ENCODE data around the gene ARPC2. TPM values are rescaled to one million over a fixed set of nuclear protein-coding genes. Genes with fewer than 3 reads are reported as not detected.

The ARPC2 gene
- total RNA-seq, 2 donors from 2014 or later = 567 to 656 TPM

- DNase-seq (ENCODE audit: low spot score in 2 of 2) (no peak), ATAC-seq (peak in 1 of 2 donors; percentile 3)
- H3K9me3 Mint-ChIP-seq = no peaks in the 10 kb centered on the region
- no peaks in the 10 kb centered on the region for H3K36me3 Mint-ChIP-seq
- H3K27ac Mint-ChIP-seq = peak within 1 kb of the TSS; percentile 68 to 73
Observed at GRCh38 chr2:218260742-218261422, 43.9 kb downstream of the ARPC2 start, which contains the start of gene GPBAR1. Gene GPBAR1, plus strand, starts transcription at chr2:218261015. Its CDS starts 1,710 bp downstream, at chr2:218262725.

DNA sequence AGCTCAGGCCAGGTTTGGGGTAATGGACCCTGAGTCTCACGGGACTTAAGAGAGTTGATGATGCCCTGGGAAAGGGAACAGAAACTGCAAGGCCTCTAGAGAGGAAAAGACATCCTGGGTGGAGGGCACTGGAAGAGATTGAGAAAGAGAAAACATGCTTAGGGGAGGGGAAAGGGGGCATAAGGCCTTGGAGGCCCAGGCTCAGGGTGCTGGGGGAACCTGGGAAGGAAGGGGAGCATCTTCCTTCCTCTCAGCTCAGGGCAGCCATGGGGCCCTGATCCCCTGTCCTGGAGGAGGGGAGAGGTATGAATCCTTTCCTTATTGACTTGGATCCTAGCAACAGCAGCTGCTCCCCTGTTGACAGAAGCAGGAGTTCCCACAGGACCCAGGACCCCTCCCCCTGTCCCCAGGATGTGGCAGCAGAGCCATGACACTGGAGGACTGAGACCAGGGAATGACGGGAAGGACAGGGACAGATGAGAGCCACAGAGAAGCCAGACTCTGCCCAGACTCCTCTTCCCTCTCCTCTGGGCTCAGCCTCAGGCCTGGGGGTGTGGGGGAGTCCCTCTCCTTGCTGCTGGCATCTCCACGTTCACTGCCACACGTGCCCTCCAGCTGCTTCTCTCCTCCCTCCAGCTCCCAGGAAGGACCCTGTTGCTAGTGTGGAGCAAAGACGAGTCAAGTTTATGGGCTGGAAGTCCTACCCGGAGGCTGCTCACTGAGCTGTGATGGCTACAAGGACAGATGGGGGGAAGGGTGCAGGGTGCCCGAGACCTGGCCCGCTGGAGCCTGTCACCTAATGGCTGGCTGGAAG lies 44.6 kb downstream of the ARPC2 start:
- no peaks in the 10 kb centered on the region for H3K36me3 Mint-ChIP-seq
- no peaks in the 10 kb centered on the region for H3K9me3 Mint-ChIP-seq
- ATAC-seq (no peak), DNase-seq (ENCODE audit: low spot score in 2 of 2) (no peak)
- H3K27ac Mint-ChIP-seq = peak overlapping the region in 1 of 2 donors; percentile 73

- H3K9me3 Mint-ChIP-seq = no peaks in the 10 kb centered on the region
- peak overlapping the region in 1 of 2 donors; percentile 29 for H3K27ac Mint-ChIP-seq
- DNase-seq (ENCODE audit: low spot score in 2 of 2) = no peak
- H3K36me3 Mint-ChIP-seq = peaks cover 0 to 2% of the 10 kb centered on the region in 2 donors
- ATAC-seq = no peak
Observed at GRCh38 chr2:218262237-218262600, 45.2 kb downstream of the ARPC2 start.

DNA sequence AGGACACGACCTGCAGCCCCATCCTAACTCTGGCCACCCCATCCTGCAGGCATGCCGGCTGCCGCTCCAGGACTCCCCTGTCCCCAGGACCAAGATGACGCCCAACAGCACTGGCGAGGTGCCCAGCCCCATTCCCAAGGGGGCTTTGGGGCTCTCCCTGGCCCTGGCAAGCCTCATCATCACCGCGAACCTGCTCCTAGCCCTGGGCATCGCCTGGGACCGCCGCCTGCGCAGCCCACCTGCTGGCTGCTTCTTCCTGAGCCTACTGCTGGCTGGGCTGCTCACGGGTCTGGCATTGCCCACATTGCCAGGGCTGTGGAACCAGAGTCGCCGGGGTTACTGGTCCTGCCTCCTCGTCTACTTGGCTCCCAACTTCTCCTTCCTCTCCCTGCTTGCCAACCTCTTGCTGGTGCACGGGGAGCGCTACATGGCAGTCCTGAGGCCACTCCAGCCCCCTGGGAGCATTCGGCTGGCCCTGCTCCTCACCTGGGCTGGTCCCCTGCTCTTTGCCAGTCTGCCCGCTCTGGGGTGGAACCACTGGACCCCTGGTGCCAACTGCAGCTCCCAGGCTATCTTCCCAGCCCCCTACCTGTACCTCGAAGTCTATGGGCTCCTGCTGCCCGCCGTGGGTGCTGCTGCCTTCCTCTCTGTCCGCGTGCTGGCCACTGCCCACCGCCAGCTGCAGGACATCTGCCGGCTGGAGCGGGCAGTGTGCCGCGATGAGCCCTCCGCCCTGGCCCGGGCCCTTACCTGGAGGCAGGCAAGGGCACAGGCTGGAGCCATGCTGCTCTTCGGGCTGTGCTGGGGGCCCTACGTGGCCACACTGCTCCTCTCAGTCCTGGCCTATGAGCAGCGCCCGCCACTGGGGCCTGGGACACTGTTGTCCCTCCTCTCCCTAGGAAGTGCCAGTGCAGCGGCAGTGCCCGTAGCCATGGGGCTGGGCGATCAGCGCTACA lies 45.9 kb downstream of the ARPC2 start:
- ATAC-seq = peak in 1 of 2 donors; percentile 7
- H3K36me3 Mint-ChIP-seq = peaks cover 0 to 7% of the 10 kb centered on the region in 2 donors
- H3K27ac Mint-ChIP-seq = peak overlapping the region; percentile 14 to 16
- no peak for DNase-seq (ENCODE audit: low spot score in 2 of 2)
- no peaks in the 10 kb centered on the region for H3K9me3 Mint-ChIP-seq

DNA sequence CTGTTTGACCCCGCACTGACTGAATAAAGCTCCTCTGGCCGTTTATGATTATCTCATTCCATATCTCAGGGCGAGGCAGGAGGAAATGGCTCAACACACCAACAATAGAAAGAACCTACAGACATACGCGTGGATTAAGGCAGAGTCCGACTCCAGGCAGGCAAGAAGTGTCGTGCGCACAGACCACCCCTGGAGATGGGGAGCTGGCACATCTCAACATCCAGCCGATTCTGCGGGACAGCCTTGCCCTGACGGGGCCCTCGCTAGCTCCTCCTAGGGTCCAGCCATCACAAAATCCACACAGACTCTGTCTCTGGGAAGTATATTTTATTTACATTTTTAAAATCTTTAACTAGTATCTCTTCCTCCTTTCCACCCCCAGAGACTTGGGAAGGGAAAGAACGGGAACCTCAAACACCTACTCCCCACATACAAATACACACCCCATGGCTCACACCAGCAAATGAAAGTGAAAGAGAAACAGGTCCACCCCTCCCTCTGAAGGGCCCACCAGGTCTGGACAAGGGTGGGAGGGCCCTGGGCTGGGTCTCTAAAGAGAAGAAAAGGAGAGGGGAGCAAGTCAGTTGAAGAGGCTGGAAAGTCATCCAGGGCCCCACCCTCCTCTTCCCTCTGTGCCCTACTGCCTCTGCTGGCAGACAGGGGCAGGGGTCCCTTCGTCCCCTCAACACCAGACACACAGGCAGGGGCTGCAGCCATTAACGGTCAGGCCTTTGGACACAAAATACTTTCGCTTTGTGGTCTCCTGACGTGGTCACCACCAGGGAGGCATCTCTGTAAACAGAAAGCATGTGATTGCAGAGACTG lies 47.0 kb downstream of the ARPC2 start:
- H3K36me3 Mint-ChIP-seq = peaks cover 0 to 7% of the 10 kb centered on the region in 2 donors
- ATAC-seq (peak; percentile 21 to 27), DNase-seq (ENCODE audit: low spot score in 2 of 2) (no peak)
- no peaks in the 10 kb centered on the region for H3K9me3 Mint-ChIP-seq
- H3K27ac Mint-ChIP-seq = peak overlapping the region in 1 of 2 donors; percentile 70

GRCh38 chr2:218264773-218265561 lies 48.0 kb downstream of the ARPC2 start:
- Mint-ChIP-seq H3K27ac (peak overlapping the region in 1 of 2 donors; percentile 74), H3K9me3 (no peaks in the 10 kb centered on the region), H3K36me3 (peaks cover 8 to 14% of the 10 kb centered on the region in 2 donors)
- DNase-seq (ENCODE audit: low spot score in 2 of 2) = no peak
- ATAC-seq = no peak

DNA sequence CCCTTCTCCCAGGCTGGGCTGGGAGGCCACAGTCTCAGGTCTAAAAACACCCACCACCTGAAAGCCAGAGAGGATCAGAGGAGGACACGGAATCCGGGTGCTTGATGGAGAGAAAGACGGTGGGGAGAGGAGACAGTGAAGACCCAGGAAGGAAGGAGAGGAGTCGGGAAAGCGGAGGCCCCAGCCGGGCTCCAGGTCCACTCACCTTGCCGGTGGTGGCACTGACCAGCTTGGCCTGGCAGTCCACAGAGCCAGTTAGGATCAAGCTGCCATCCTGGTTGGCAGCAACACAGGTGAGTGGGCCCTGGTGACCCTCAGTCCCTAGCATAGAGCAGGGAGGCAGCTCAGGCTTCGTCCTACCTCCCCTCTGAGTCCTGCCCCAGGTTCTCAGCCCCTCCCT lies 48.6 kb downstream of the ARPC2 start:
- H3K27ac Mint-ChIP-seq = peak overlapping the region in 1 of 2 donors; percentile 77
- no peaks in the 10 kb centered on the region for H3K9me3 Mint-ChIP-seq
- ATAC-seq (no peak), DNase-seq (ENCODE audit: low spot score in 2 of 2) (no peak)
- peaks cover 12 to 14% of the 10 kb centered on the region in 2 donors for H3K36me3 Mint-ChIP-seq

GRCh38 chr2:218266316-218266979 lies 49.5 kb downstream of the ARPC2 start:
- ATAC-seq = no peak
- Mint-ChIP-seq H3K27ac (peak overlapping the region; percentile 77), H3K9me3 (no peaks in the 10 kb centered on the region), H3K36me3 (peaks cover 12 to 14% of the 10 kb centered on the region in 2 donors)
- DNase-seq (ENCODE audit: low spot score in 2 of 2) = no peak

DNA sequence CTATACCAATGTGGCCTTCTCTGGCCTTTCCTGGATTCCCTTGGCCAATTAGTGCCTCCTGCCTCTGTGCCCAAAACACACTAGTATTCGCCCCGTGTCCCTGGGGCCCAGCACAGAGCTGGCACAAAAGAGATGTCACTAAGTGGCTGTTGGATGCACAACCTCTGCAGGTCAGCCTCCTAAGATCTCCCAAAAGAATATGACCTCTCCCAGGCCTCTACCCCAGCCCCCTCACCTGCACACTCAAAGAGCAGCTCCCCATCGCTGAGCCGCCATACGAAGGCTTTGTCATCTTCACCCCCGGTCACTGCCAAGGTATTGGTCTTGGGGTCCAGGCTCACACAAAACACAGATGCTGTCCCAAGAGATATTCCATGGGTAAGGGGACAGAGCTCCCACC lies 50.3 kb downstream of the ARPC2 start:
- Mint-ChIP-seq H3K9me3 (no peaks in the 10 kb centered on the region), H3K27ac (peak overlapping the region; percentile 31 to 73), H3K36me3 (peaks cover 12 to 14% of the 10 kb centered on the region in 2 donors)
- ATAC-seq = no peak
- no peak for DNase-seq (ENCODE audit: low spot score in 2 of 2)

DNA sequence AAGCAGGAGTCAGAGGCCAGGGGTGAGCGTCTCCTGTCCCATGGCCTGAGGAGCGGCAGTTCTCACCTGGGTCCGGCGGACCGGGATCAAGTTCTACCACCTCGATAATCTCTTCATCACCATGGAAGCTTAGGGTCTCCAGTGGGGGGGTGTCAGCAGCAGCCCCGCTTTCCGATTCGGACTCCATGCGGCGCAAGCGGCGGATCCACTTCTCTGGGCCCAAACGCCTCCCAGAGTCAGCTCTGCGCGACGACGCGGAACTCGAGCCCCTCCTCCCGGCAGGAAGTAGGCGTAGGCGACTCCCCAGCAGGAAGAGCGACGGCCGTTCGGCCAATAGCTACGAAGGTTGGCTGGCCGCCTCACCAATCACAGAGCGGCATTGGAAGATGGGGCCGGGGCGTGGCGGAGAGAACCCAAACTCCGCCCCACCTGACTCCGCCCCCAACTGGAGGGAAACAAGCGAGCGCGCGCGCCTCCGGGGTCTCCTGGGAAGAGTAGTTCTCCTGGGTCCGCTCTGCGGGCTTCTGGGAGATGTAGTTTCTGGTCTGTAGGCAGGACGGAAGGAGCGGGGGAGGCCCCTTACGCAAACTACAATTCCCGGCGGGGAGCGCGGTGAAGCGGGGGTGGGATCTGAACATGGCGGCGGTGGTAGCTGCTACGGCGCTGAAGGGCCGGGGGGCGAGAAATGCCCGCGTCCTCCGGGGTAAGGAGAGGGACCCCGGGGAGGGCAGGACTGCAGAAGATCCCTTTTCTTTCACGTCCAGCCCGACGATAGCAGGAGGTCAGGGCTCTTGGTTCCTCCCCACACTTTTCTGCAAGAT lies 53.1 kb downstream of the ARPC2 start, which contains the start of the genes AAMP and PNKD:
AAMP (minus strand) TSS at position 238 of the 821 bp plus-strand sequence; CDS start at position 187, 51 bp downstream.
PNKD (plus strand) TSS at position 620 of the 821 bp plus-strand sequence; CDS start at position 637, 17 bp downstream.
- Mint-ChIP-seq H3K9me3 (no peaks in the 10 kb centered on the region), H3K36me3 (peaks cover 12 to 14% of the 10 kb centered on the region in 2 donors), H3K27ac (peak within 1 kb of the TSS; percentile 92 to 98)
- ATAC-seq (peak; percentile 92 to 93), DNase-seq (ENCODE audit: low spot score in 2 of 2) (peak; percentile 100)

GRCh38 chr2:218270721-218271486 lies 53.9 kb downstream of the ARPC2 start:
- no peak for DNase-seq (ENCODE audit: low spot score in 2 of 2)
- H3K27ac Mint-ChIP-seq = peak overlapping the region; percentile 92 to 98

GRCh38 chr2:218271487-218271797 lies 54.5 kb downstream of the ARPC2 start:
- ATAC-seq (no peak), DNase-seq (ENCODE audit: low spot score in 2 of 2) (no peak)
- peaks cover 12 to 14% of the 10 kb centered on the region in 2 donors for H3K36me3 Mint-ChIP-seq
- H3K9me3 Mint-ChIP-seq = no peaks in the 10 kb centered on the region
- H3K27ac Mint-ChIP-seq = peak overlapping the region in 1 of 2 donors; percentile 98

More at GRCh38 chr2:218270721-218271486, 53.9 kb downstream of the ARPC2 start:
- Mint-ChIP-seq H3K36me3 (peaks cover 12 to 14% of the 10 kb centered on the region in 2 donors), H3K9me3 (no peaks in the 10 kb centered on the region)
- ATAC-seq = no peak

DNA sequence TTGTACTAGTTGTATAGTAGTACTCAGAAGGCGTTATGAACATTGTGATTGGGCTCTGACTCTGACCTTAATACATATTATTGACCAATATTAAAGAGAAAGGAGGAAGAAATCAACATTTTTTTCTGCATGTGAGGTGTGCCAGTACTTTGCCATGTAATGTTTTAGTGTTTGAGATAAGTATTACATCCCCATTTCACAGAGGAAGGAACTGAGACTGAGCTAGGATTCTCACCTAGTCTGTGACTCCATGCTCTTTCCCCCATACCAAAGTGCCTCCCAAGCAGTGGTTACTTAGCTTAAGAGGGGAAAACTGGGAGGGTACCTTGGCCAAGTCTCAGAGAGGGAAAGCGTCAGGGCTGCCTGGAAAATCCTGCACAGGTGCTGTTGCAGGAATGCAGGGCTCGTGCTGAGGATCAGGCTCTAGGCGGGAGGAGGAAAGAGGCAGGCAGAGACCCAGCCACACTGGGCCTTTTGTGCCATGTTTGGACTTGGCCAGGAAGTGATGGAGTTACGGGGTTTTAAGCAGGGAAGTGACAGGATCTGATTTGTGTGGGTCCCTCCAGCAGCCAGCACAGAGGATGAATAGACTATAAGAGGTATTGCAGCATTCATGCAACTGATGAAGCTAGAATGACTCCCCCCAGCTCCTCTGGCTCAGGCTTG lies 55.0 kb downstream of the ARPC2 start:
- peaks cover 12 to 14% of the 10 kb centered on the region in 2 donors for H3K36me3 Mint-ChIP-seq
- H3K27ac Mint-ChIP-seq = peak overlapping the region in 1 of 2 donors; percentile 98
- ATAC-seq = no peak
- no peaks in the 10 kb centered on the region for H3K9me3 Mint-ChIP-seq
- no peak for DNase-seq (ENCODE audit: low spot score in 2 of 2)

Data from activated naive CD4-positive, alpha-beta T cell treated with anti-CD3 and anti-CD28 coated beads, Interleukin-2, amount 50 U/mL, for 72 hours (primary cell).